Activated T-helper 17 cell treated with anti-CD3 and anti-CD28 coated beads, Interleukin-2, amount 50 U/mL, for 72 hours (primary cell): ENCODE data around the gene KRT1. TPM values are rescaled to one million over a fixed set of nuclear protein-coding genes. Genes with fewer than 3 reads are reported as not detected.

Experiments
- ATAC-seq: fragments of 150-1000 bp; cut with Tn5 transposase; replicated peaks from 2 replicates; pipeline ENCODE4 v1.10.0; 2021; ENCODE audit warnings: mild to moderate bottlenecking, moderate library complexity
- H3K27ac Mint-ChIP-seq: one replicate; pipeline ENCODE4 v1.8.0; 2022; ENCODE audit warnings: mixed read lengths
- H3K27me3 Mint-ChIP-seq: one replicate; pipeline ENCODE4 v1.8.0; 2022; ENCODE audit warnings: mixed read lengths
- H3K36me3 Mint-ChIP-seq: one replicate; pipeline ENCODE4 v1.8.0; 2022; ENCODE audit warnings: low read depth, mild to moderate bottlenecking, mixed read lengths
- H3K4me1 Mint-ChIP-seq: one replicate; pipeline ENCODE4 v1.8.0; 2022; ENCODE audit warnings: mixed read lengths
- H3K4me3 Mint-ChIP-seq: one replicate; pipeline ENCODE4 v1.8.0; 2022; ENCODE audit warnings: mild to moderate bottlenecking, mixed read lengths
- H3K9me3 Mint-ChIP-seq: one replicate; pipeline ENCODE4 v1.8.0; 2022; ENCODE audit warnings: mixed read lengths
- total RNA-seq, 2 donors: library from RNA; stranded (reverse); gene quantifications; one replicate each; pipeline ENCODE4 v1.2.3, GENCODE V29; 2022

The KRT1 gene
- total RNA-seq, 2 donors from 2014 or later, result not detected

DNA sequence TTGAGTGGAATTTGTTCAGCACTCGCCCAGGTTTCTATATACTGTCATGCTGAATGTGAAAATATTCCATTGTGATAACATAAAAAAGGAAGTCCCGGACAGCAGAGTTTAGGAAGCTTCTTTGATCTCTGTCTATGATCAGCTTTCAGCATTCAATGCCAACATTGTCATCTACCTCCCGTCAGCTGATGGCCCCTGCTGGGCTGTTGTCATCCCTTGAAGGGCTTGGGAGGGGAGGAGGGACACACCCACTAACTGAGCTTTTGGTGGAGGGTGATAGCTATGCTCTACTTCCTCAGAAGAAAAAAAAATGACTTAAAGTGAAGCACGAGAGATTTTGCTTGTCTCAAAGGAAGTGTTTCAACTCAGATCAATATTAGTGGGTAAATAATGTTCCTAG lies 27.8 kb upstream of the KRT1 start:
- no peak overlapping the region for H3K4me3 Mint-ChIP-seq
- no peaks in the 10 kb centered on the region for H3K36me3 Mint-ChIP-seq
- peaks cover 16% of the 10 kb centered on the region for H3K27me3 Mint-ChIP-seq
- H3K9me3 Mint-ChIP-seq, result no peaks in the 10 kb centered on the region
- no peak overlapping the region for H3K27ac Mint-ChIP-seq
- no peaks in the 10 kb centered on the region for H3K4me1 Mint-ChIP-seq
- ATAC-seq, result no peak

GRCh38 chr12:52704464-52704863 lies 24.3 kb upstream of the KRT1 start:
- Mint-ChIP-seq H3K4me1 (no peaks in the 10 kb centered on the region), H3K27me3 (peaks cover 12% of the 10 kb centered on the region), H3K4me3 (no peak overlapping the region), H3K9me3 (no peaks in the 10 kb centered on the region), H3K36me3 (no peaks in the 10 kb centered on the region), H3K27ac (no peak overlapping the region)
- ATAC-seq, result no peak

DNA sequence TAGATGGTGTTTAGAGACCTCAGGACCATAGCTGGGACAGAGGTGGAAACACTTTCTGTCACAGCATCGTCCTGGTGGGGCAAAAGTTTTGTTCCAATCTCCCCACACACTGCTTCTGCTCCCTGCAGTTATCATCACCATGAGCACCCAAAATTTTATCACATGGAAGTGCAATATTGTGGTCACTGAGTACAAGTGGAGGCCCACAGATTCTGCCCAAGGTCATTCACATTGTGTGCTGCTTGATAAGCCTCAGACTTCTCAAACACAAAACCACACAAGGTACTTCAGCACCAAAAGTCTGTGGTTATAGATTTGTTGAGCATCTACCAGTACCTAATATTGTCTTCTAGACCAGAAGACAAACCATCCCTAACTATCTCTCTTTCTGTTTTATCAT lies 23.7 kb upstream of the KRT1 start:
- Mint-ChIP-seq H3K27me3 (peaks cover 12% of the 10 kb centered on the region), H3K4me3 (no peak overlapping the region), H3K27ac (no peak overlapping the region), H3K4me1 (no peaks in the 10 kb centered on the region), H3K9me3 (no peaks in the 10 kb centered on the region), H3K36me3 (no peaks in the 10 kb centered on the region)
- no peak for ATAC-seq

GRCh38 chr12:52703424-52703823 lies 23.2 kb upstream of the KRT1 start, which contains the start of gene KRT77:
Gene KRT77, minus strand, starts transcription at chr12:52703524. Its CDS starts 90 bp downstream, at chr12:52703434.
- Mint-ChIP-seq H3K4me1 (no peaks in the 10 kb centered on the region), H3K36me3 (no peaks in the 10 kb centered on the region), H3K27me3 (peaks cover 12% of the 10 kb centered on the region), H3K9me3 (no peaks in the 10 kb centered on the region), H3K4me3 (no peak within 1 kb of the TSS), H3K27ac (no peak within 1 kb of the TSS)
- no peak for ATAC-seq

GRCh38 chr12:52702338-52702737 lies 22.1 kb upstream of the KRT1 start:
- H3K36me3 Mint-ChIP-seq, result no peaks in the 10 kb centered on the region
- H3K4me3 Mint-ChIP-seq, result no peak overlapping the region
- H3K27ac Mint-ChIP-seq, result no peak overlapping the region
- no peaks in the 10 kb centered on the region for H3K4me1 Mint-ChIP-seq
- ATAC-seq, result no peak
- H3K9me3 Mint-ChIP-seq, result no peaks in the 10 kb centered on the region
- peaks cover 12% of the 10 kb centered on the region for H3K27me3 Mint-ChIP-seq

DNA sequence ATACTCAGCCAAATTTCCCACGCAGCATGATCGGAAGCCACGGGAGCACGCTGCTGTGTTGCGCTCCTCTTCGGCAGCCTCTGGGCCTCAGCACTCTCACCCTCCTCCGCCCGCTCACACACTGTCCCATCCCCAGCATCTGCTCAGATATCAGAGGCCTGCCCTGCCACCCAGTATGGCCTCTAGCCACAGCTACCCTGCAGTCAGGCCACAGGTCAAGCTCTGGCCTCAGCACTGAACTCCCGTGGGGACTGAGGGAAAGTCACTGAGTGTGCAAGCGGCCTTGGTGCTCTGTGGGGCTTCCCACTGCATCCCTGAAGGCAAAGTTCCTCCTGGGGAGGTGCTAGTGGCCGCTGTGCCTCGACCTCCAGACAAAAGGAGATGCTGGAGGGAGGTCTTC lies 21.1 kb upstream of the KRT1 start:
- ATAC-seq, result no peak
- H3K27me3 Mint-ChIP-seq, result peaks cover 18% of the 10 kb centered on the region
- H3K27ac Mint-ChIP-seq, result no peak overlapping the region
- no peak overlapping the region for H3K4me3 Mint-ChIP-seq
- H3K9me3 Mint-ChIP-seq, result no peaks in the 10 kb centered on the region
- H3K36me3 Mint-ChIP-seq, result no peaks in the 10 kb centered on the region
- no peaks in the 10 kb centered on the region for H3K4me1 Mint-ChIP-seq

GRCh38 chr12:52699960-52700359 lies 19.8 kb upstream of the KRT1 start:
- H3K4me1 Mint-ChIP-seq, result no peaks in the 10 kb centered on the region
- no peaks in the 10 kb centered on the region for H3K9me3 Mint-ChIP-seq
- H3K27ac Mint-ChIP-seq, result no peak overlapping the region
- no peaks in the 10 kb centered on the region for H3K36me3 Mint-ChIP-seq
- no peak for ATAC-seq
- no peak overlapping the region for H3K4me3 Mint-ChIP-seq
- peaks cover 23% of the 10 kb centered on the region for H3K27me3 Mint-ChIP-seq

- Mint-ChIP-seq H3K4me1 (no peaks in the 10 kb centered on the region), H3K4me3 (no peak overlapping the region), H3K36me3 (no peaks in the 10 kb centered on the region), H3K27me3 (peaks cover 24% of the 10 kb centered on the region), H3K9me3 (no peaks in the 10 kb centered on the region), H3K27ac (no peak overlapping the region)
- no peak for ATAC-seq
Measured at GRCh38 chr12:52699373-52699772, 19.2 kb upstream of the KRT1 start.

DNA sequence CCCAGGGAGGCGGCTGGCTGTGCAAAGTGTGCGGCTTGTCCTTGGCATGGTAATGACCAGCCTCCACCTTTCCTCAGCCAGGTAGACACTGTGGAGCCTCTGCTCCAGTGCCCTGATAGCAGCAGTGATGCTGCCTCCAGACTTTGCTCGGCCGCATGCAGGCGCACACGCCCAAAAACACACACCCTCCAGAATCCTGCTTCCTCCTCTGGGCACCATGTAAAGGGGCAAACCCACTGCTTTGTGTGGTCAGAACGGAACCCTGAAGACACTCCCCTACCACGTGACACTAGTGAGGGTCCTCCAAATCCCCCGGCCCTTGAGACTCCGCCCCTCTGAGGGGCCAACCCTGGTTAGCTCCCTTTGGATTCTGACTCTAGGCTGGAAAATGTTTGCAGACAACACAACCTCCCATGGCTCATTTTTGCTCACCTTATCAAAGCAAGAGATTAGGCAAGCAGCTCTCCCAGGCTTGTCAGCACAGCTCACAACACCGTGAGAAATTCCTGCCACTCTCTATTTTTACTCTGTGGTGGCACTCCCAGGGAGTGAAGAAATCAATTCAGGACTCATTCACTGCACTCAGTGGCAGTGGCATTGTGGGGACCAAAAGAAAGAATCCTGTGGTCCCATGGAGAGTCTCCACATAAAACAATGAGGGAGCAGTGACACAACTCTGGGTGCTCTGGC lies 18.6 kb upstream of the KRT1 start:
- Mint-ChIP-seq H3K9me3 (no peaks in the 10 kb centered on the region), H3K4me1 (no peaks in the 10 kb centered on the region), H3K27me3 (peaks cover 24% of the 10 kb centered on the region), H3K27ac (no peak overlapping the region), H3K36me3 (no peaks in the 10 kb centered on the region), H3K4me3 (no peak overlapping the region)
- no peak for ATAC-seq

- H3K9me3 Mint-ChIP-seq, result no peaks in the 10 kb centered on the region
Measured at GRCh38 chr12:52697058-52697582, 16.9 kb upstream of the KRT1 start.

DNA sequence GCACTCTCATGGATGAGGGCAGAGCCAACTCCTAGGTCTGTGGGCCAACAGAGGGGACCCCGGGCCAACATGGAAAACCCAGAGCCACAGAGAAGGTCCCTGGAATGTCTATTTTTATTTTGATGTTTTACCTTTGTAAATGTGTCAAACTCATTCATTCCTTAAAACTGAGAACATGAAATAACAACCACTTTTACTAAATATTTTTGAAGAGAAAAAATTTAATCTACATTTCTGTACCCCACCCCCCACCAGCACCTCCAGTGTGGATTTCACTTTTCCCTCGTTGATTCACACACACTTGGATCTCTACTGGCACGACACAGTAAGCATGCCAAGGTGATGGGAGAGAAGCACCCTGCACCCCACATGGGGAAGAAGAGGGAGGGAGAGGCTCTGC lies 16.4 kb upstream of the KRT1 start:
- ATAC-seq, result no peak
- Mint-ChIP-seq H3K27ac (no peak overlapping the region), H3K4me3 (no peak overlapping the region), H3K9me3 (no peaks in the 10 kb centered on the region), H3K27me3 (peaks cover 24% of the 10 kb centered on the region), H3K36me3 (no peaks in the 10 kb centered on the region), H3K4me1 (peaks cover 7% of the 10 kb centered on the region)

More at GRCh38 chr12:52697058-52697582, 16.9 kb upstream of the KRT1 start:
- Mint-ChIP-seq H3K4me1 (peaks cover 7% of the 10 kb centered on the region), H3K36me3 (no peaks in the 10 kb centered on the region), H3K27ac (no peak overlapping the region), H3K27me3 (peaks cover 28% of the 10 kb centered on the region), H3K4me3 (no peak overlapping the region)
- ATAC-seq, result no peak

- Mint-ChIP-seq H3K36me3 (no peaks in the 10 kb centered on the region), H3K27me3 (peaks cover 24% of the 10 kb centered on the region), H3K27ac (no peak overlapping the region), H3K4me3 (no peak overlapping the region), H3K4me1 (peaks cover 16% of the 10 kb centered on the region), H3K9me3 (no peaks in the 10 kb centered on the region)
- no peak for ATAC-seq
Measured at GRCh38 chr12:52695039-52695438, 14.8 kb upstream of the KRT1 start.

DNA sequence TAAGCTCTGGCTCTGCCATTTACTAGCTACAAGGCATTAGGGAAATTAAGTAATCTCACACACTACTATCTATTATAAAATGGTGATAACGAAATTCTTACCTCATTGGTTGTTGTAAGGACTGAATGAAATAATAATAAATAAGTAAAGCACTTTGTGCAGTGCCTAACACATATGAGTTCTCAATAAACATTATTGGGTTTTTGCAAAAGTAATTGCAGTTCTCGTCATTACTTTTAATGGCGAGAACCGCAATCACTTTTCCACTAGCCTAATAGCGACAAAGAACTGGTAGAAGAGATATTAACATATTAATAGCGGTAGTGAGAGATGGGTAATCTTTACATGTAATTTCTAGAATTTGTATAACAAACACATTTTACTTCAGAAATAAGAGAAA lies 13.9 kb upstream of the KRT1 start:
- Mint-ChIP-seq H3K9me3 (no peaks in the 10 kb centered on the region), H3K27ac (no peak overlapping the region), H3K4me1 (peaks cover 16% of the 10 kb centered on the region), H3K4me3 (no peak overlapping the region), H3K36me3 (no peaks in the 10 kb centered on the region), H3K27me3 (peaks cover 24% of the 10 kb centered on the region)
- ATAC-seq, result no peak

- Mint-ChIP-seq H3K36me3 (no peaks in the 10 kb centered on the region), H3K4me3 (peak overlapping the region; percentile 17), H3K27me3 (peaks cover 26% of the 10 kb centered on the region), H3K9me3 (no peaks in the 10 kb centered on the region), H3K4me1 (peaks cover 16% of the 10 kb centered on the region), H3K27ac (peak overlapping the region; percentile 26)
- ATAC-seq, result no peak
Measured at GRCh38 chr12:52693261-52693660, 13.1 kb upstream of the KRT1 start.

DNA sequence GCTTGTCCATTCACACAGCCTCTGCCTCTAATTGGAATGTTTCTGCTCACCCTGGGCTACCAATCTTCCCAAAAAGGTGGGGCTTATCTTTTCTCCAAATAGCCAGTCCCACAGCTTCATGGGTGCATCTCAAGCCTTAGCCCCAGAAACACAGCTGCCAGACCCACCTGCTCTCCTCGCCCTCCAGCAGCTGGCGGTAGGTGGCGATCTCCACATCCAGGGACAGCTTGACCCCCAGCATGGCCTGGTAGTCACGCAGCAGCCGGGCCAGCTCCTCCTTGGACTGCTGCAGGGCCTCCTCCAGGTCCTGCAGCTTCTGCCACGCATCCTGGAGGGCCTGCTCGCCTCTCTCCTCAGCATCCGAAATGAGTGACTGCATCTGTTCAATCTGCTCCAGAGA lies 12.0 kb upstream of the KRT1 start:
- Mint-ChIP-seq H3K27ac (no peak overlapping the region), H3K4me1 (peaks cover 16% of the 10 kb centered on the region), H3K4me3 (peak overlapping the region; percentile 17), H3K36me3 (no peaks in the 10 kb centered on the region), H3K27me3 (peaks cover 26% of the 10 kb centered on the region), H3K9me3 (no peaks in the 10 kb centered on the region)
- ATAC-seq, result no peak

DNA sequence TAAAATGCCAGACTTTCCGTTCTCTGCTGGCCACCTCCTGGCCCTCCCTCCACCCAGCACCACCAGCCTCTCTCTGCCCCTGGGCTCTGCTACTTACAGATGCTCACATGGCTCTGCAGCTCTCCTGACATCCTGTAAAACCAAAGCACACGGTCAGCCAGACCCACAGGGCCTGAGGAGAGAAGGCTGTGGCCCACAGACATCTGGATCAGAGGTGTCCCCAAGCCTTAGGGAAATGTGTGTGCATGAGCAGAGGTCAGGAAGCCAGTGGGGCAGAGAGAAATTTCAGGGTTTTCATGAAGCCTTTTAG lies 11.6 kb upstream of the KRT1 start:
- no peak for ATAC-seq
- Mint-ChIP-seq H3K27ac (peak overlapping the region; percentile 1), H3K4me1 (peaks cover 16% of the 10 kb centered on the region), H3K27me3 (peaks cover 21% of the 10 kb centered on the region), H3K4me3 (peak overlapping the region; percentile 70), H3K9me3 (no peaks in the 10 kb centered on the region), H3K36me3 (no peaks in the 10 kb centered on the region)
